Measurements from ENCODE around the gene HINT3. TPM values are rescaled to one million over a fixed set of nuclear protein-coding genes. Genes with fewer than 3 reads are reported as not detected.

Gene HINT3
- total RNA-seq, 1 experiment from 2014 or later = 15.1 TPM

DNA sequence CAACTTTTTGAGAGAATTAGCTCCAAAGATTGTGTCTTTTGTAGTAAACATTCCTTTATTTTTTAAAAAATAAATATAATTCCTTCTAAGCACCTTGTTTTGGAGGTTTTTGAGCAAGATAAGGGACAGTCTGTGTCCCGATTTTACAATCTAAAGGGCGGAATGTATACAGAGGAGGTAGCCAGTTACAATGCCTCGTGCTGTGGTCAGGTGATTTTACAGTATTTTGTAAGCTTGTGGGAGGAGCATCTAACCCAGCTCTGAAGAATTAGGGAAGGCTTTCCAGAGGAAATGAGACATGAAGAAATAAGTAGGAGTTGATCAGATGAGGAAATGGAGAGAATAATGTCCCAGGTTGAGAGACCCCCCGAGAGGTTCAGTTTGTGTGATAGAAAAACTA lies 1.3 kb downstream of the HINT3 start:
- BruUV-seq (replicated peaks) = TSS peak; percentile 67
- Mint-ChIP-seq H3K4me1 (ENCODE audit: low read depth, unreplicated experiment) (peaks cover 13% of the 10 kb centered on the region), H3K9me3 (ENCODE audit: low read depth, unreplicated experiment) (no peaks in the 10 kb centered on the region), H3K36me3 (ENCODE audit: insufficient read depth, unreplicated experiment) (peaks cover 7% of the 10 kb centered on the region), H3K27ac (ENCODE audit: unreplicated experiment) (no peak overlapping the region), H3K27me3 (ENCODE audit: unreplicated experiment) (no peaks in the 10 kb centered on the region), H3K4me3 (ENCODE audit: low read depth, unreplicated experiment) (no peak overlapping the region)
- CTCF ChIA-PET = interaction anchor here (0.5 to 1.4 kb wide), 6 partner anchors 12 to 933 kb away, joined by 4 to 11 read pairs (median 6); partner anchors contain the start of gene NCOA7
- DNase-seq = peak; percentile 25
- TF ChIP-seq, protein P1, sequence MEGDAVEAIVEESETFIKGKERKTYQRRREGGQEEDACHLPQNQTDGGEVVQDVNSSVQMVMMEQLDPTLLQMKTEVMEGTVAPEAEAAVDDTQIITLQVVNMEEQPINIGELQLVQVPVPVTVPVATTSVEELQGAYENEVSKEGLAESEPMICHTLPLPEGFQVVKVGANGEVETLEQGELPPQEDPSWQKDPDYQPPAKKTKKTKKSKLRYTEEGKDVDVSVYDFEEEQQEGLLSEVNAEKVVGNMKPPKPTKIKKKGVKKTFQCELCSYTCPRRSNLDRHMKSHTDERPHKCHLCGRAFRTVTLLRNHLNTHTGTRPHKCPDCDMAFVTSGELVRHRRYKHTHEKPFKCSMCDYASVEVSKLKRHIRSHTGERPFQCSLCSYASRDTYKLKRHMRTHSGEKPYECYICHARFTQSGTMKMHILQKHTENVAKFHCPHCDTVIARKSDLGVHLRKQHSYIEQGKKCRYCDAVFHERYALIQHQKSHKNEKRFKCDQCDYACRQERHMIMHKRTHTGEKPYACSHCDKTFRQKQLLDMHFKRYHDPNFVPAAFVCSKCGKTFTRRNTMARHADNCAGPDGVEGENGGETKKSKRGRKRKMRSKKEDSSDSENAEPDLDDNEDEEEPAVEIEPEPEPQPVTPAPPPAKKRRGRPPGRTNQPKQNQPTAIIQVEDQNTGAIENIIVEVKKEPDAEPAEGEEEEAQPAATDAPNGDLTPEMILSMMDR (IDR thresholded peaks at IDR 0.05; ENCODE audit: unreplicated experiment) = no peak
- intact Hi-C loops (cut with micrococcal nuclease; ENCODE audit: unreplicated experiment) = loop anchor here (2.0 kb wide), 1 partner anchor 167 kb away; the partner anchor contains the start of gene NCOA7

DNA sequence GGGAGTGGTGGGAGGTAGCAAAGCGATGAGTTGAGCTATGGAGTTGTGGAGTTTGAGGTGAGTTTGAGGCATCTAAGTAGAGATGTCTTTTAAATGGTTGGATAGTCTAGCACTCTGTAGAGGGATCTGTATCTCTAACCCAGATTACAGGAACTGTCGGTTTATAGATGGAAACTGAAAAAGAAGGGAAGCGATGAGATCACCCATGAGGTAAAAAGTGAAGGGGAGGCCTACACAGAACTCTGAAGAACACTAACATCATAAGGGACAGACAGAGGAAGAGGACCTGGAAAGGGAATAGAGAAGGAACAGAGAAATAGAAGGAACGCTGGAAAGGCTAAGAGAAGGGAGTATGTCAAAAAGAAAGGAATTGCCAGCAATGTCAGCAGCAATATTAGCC lies 2.5 kb downstream of the HINT3 start:
- TF ChIP-seq, protein P1 (IDR thresholded peaks at IDR 0.05; ENCODE audit: unreplicated experiment) = no peak
- Mint-ChIP-seq H3K27me3 (ENCODE audit: unreplicated experiment) (no peaks in the 10 kb centered on the region), H3K27ac (ENCODE audit: unreplicated experiment) (no peak overlapping the region), H3K9me3 (ENCODE audit: low read depth, unreplicated experiment) (no peaks in the 10 kb centered on the region), H3K4me1 (ENCODE audit: low read depth, unreplicated experiment) (peaks cover 25% of the 10 kb centered on the region), H3K36me3 (ENCODE audit: insufficient read depth, unreplicated experiment) (peaks cover 7% of the 10 kb centered on the region), H3K4me3 (ENCODE audit: low read depth, unreplicated experiment) (no peak overlapping the region)
- CTCF ChIA-PET = interaction anchor here (1.5 kb wide), 1 partner anchor 11 kb away, joined by 3 read pairs; no protein-coding TSS in a partner anchor
- no TSS peak for BruUV-seq (replicated peaks)
- intact Hi-C loops (cut with micrococcal nuclease; ENCODE audit: unreplicated experiment) = no loop called here
- no peak for DNase-seq

DNA sequence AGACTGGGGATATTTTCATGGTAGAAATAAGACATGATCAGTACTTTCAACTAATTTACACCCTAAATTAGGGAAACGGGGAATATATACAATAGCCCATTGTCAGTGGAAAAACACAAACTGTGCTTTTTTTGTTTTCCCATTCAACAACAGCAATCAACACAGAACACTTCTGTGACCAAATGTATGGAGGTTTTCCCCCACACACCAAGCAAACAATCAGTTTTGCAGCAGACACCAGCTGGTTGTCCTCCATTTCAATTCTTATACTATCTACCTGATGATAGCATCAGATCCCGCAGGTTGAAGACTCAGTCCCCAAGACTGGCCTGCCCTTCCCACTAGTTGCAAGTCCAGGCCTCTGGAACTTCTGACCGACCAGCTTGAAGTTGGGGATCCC lies 4.5 kb downstream of the HINT3 start:
- Mint-ChIP-seq H3K4me1 (ENCODE audit: low read depth, unreplicated experiment) (peaks cover 25% of the 10 kb centered on the region), H3K4me3 (ENCODE audit: low read depth, unreplicated experiment) (no peak overlapping the region), H3K36me3 (ENCODE audit: insufficient read depth, unreplicated experiment) (peaks cover 7% of the 10 kb centered on the region), H3K9me3 (ENCODE audit: low read depth, unreplicated experiment) (no peaks in the 10 kb centered on the region), H3K27me3 (ENCODE audit: unreplicated experiment) (no peaks in the 10 kb centered on the region), H3K27ac (ENCODE audit: unreplicated experiment) (no peak overlapping the region)
- no peak for DNase-seq
- no TSS peak for BruUV-seq (replicated peaks)
- CTCF ChIA-PET = no interaction called here
- TF ChIP-seq, protein P1 (IDR thresholded peaks at IDR 0.05; ENCODE audit: unreplicated experiment) = no peak
- intact Hi-C loops (cut with micrococcal nuclease; ENCODE audit: unreplicated experiment) = no loop called here

DNA sequence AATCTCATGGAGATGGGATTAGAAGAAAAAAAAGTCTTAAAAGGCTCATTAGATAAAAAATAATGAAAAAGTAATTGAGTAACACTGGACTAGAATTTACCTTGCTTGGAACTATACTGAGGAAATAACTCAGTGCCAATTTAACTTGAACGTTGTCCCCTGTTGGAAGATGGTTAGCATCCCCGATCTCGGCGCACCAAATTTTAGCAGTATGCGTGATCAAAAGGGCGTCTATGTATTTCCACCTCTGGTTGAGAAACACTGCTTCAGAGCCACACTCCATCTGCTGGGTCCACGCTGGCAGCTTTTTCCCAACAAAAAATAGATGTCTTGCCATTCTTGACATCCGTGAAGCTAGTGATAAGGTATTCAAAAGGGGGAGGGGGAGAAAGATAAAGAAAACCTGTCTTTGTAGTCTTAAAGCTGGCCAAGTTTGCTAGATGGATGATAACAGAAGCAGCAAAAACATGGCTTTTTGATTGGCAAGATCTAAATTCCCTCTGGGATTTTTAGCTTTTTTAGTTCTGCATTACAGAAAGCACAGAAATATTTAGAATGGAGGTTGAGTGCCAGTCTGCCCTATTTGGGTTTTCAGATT lies 6.4 kb downstream of the HINT3 start:
- CTCF ChIA-PET = no interaction called here

More for the DNA sequence above, 6.4 kb downstream of the HINT3 start:
- H3K4me1 Mint-ChIP-seq (ENCODE audit: low read depth, unreplicated experiment) = peaks cover 25% of the 10 kb centered on the region
- no peaks in the 10 kb centered on the region for H3K36me3 Mint-ChIP-seq (ENCODE audit: insufficient read depth, unreplicated experiment)
- intact Hi-C loops (cut with micrococcal nuclease; ENCODE audit: unreplicated experiment) = no loop called here
- DNase-seq = no peak
- H3K4me3 Mint-ChIP-seq (ENCODE audit: low read depth, unreplicated experiment) = no peak overlapping the region
- BruUV-seq (replicated peaks) = no TSS peak
- no peaks in the 10 kb centered on the region for H3K27me3 Mint-ChIP-seq (ENCODE audit: unreplicated experiment)
- TF ChIP-seq, protein P1 (IDR thresholded peaks at IDR 0.05; ENCODE audit: unreplicated experiment) = no peak
- H3K9me3 Mint-ChIP-seq (ENCODE audit: low read depth, unreplicated experiment) = no peaks in the 10 kb centered on the region
- no peak overlapping the region for H3K27ac Mint-ChIP-seq (ENCODE audit: unreplicated experiment)
